Activated naive CD4-positive, alpha-beta T cell treated with Interleukin-2 at 50 U/mL for 16 hours (primary cell): Measurements from ENCODE around the gene C19orf67.

Source experiments
- DNase-seq: peaks from one replicate; pipeline ENCODE4 v3.0.0-alpha.2; 2020

C19orf67 gene

GRCh38 chr19:14085309-14085995 lies at the start of gene C19orf67:
Gene C19orf67 (minus strand): TSS chr19:14085783. CDS start chr19:14085627, 156 bp downstream.
- no peak for DNase-seq

GRCh38 chr19:14135355-14135754 lies 49.8 kb upstream of the C19orf67 start:
- DNase-seq: no peak

- no peak for DNase-seq
These were observed 42.4 kb upstream of the C19orf67 start for GRCh38 chr19:14127929-14128509.

- no peak for DNase-seq
These were observed 41.6 kb upstream of the C19orf67 start for GRCh38 chr19:14127176-14127575.

GRCh38 chr19:14122924-14123323 lies 37.3 kb upstream of the C19orf67 start:
- DNase-seq: no peak

- DNase-seq: no peak
These were observed 34.9 kb upstream of the C19orf67 start for GRCh38 chr19:14120497-14120780.

GRCh38 chr19:14119644-14120496 lies 34.3 kb upstream of the C19orf67 start:
- DNase-seq: no peak

GRCh38 chr19:14119146-14119545 lies 33.6 kb upstream of the C19orf67 start:
- DNase-seq: no peak

GRCh38 chr19:14118165-14119051 lies 32.8 kb upstream of the C19orf67 start:
- peak; percentile 22 for DNase-seq

- DNase-seq: peak; percentile 99
These were observed 32.1 kb upstream of the C19orf67 start, which contains the start of gene PRKACA for GRCh38 chr19:14117668-14118164. Gene PRKACA (minus strand): TSS chr19:14117762. CDS start chr19:14117547, 215 bp downstream.

GRCh38 chr19:14116918-14117578 lies 31.5 kb upstream of the C19orf67 start:
- peak; percentile 25 for DNase-seq

- DNase-seq: no peak
These were observed 30.9 kb upstream of the C19orf67 start for GRCh38 chr19:14116525-14116917.

GRCh38 chr19:14115756-14116155 lies 30.2 kb upstream of the C19orf67 start:
- no peak for DNase-seq

GRCh38 chr19:14114854-14115253 lies 29.3 kb upstream of the C19orf67 start:
- DNase-seq: peak; percentile 67

- no peak for DNase-seq
These were observed 28.9 kb upstream of the C19orf67 start for GRCh38 chr19:14114439-14114838.

GRCh38 chr19:14113762-14114414 lies 28.3 kb upstream of the C19orf67 start:
- peak; percentile 44 for DNase-seq

- no peak for DNase-seq
These were observed 27.3 kb upstream of the C19orf67 start for GRCh38 chr19:14112809-14113385.

- DNase-seq: no peak
These were observed 26.6 kb upstream of the C19orf67 start for GRCh38 chr19:14112051-14112808.

- DNase-seq: no peak
These were observed 25.9 kb upstream of the C19orf67 start for GRCh38 chr19:14111486-14111885.

- DNase-seq: no peak
These were observed 25.1 kb upstream of the C19orf67 start for GRCh38 chr19:14110650-14111049.
